Mesendoderm (in vitro differentiated cells): Measurements from ENCODE around the gene ZNF778.
"Not testable (repeated sequence)": the region's sequence is repeated elsewhere in the genome, so short reads cannot be mapped to it uniquely, and the experiment has no call there.

Experiments used
- DNase-seq: peaks from one replicate; pipeline ENCODE4 v3.0.0; 2013
- H2AK5ac ChIP-seq: 2 replicates; pipeline ENCODE4 v1.6.1; 2013; ENCODE audit warnings: low read length, inconsistent platforms
- H2BK120ac ChIP-seq: 2 replicates; pipeline ENCODE4 v1.6.1; 2013; ENCODE audit warnings: low read depth, mild to moderate bottlenecking, low read length, moderate library complexity, mixed read lengths
- H2BK15ac ChIP-seq: replicated peaks from 2 replicates; pipeline ENCODE4 v1.6.1; 2013; ENCODE audit warnings: low read depth, mild to moderate bottlenecking, moderate library complexity
- H2BK5ac ChIP-seq: 2 replicates; pipeline ENCODE4 v1.6.1; 2013; ENCODE audit warnings: low read length, inconsistent platforms
- H3K18ac ChIP-seq: 2 replicates; pipeline ENCODE4 v1.6.1; 2013; ENCODE audit warnings: mild to moderate bottlenecking, low read length, mixed read lengths
- H3K23ac ChIP-seq: one replicate; pipeline ENCODE4 v1.6.1; 2013; ENCODE audit warnings: low read length
- H3K27ac ChIP-seq: 2 replicates; pipeline ENCODE4 v1.5.1; 2013; ENCODE audit warnings: low read depth, mild to moderate bottlenecking, inconsistent platforms, low read length, moderate library complexity
- H3K27me3 ChIP-seq: 2 replicates; pipeline ENCODE4 v1.6.1; 2013; ENCODE audit warnings: low read length, control low read depth, mild to moderate bottlenecking, inconsistent platforms; ENCODE audit not compliant: insufficient read depth, poor library complexity
- H3K36me3 ChIP-seq: 2 replicates; pipeline ENCODE4 v1.6.1; 2013; ENCODE audit warnings: low read length, inconsistent platforms; ENCODE audit not compliant: control insufficient read depth, insufficient read depth
- H3K4ac ChIP-seq: one replicate; pipeline ENCODE4 v1.6.1; 2013; ENCODE audit warnings: low read depth, mild to moderate bottlenecking, low read length, moderate library complexity
- H3K4me1 ChIP-seq: 2 replicates; pipeline ENCODE4 v1.6.1; 2013; ENCODE audit warnings: low read depth, low read length, inconsistent platforms; ENCODE audit not compliant: control insufficient read depth
- H3K4me2 ChIP-seq: 2 replicates; pipeline ENCODE4 v1.6.1; 2013; ENCODE audit warnings: low read length
- H3K4me3 ChIP-seq: 2 replicates; pipeline ENCODE4 v1.5.1; 2013; ENCODE audit warnings: mild to moderate bottlenecking, low read length
- H3K56ac ChIP-seq: one replicate; pipeline ENCODE4 v1.6.1; 2013; ENCODE audit warnings: low read length
- H3K79me1 ChIP-seq: 2 replicates; pipeline ENCODE4 v1.6.1; 2013; ENCODE audit warnings: low read length, inconsistent platforms
- H3K79me2 ChIP-seq: 2 replicates; pipeline ENCODE4 v1.6.1; 2013; ENCODE audit warnings: mild to moderate bottlenecking, low read length; ENCODE audit not compliant: control insufficient read depth, insufficient read depth
- H3K9ac ChIP-seq: 2 replicates; pipeline ENCODE4 v1.6.1; 2013; ENCODE audit warnings: low read length, inconsistent platforms
- H4K5ac ChIP-seq: one replicate; pipeline ENCODE4 v1.6.1; 2013; ENCODE audit warnings: low read length
- H4K8ac ChIP-seq: one replicate; pipeline ENCODE4 v1.6.1; 2013; ENCODE audit warnings: low read depth, mild to moderate bottlenecking, control low read depth, low read length, moderate library complexity
- WGBS: extraction: QIAGEN DNeasy Blood & Tissue Kit; methylation state at CpG from one replicate; pipeline ENCODE4 v1.1.7; 2013; ENCODE audit warnings: low lambda C conversion rate, missing lambda C conversion rate; ENCODE audit not compliant: insufficient coverage; ENCODE audit errors: extremely low coverage; 5-methylcytosine and 5-hydroxymethylcytosine counted together

The ZNF778 gene

GRCh38 chr16:89264800-89265550 is 47.5 kb downstream of the ZNF778 start:
- Histone ChIP-seq H3K23ac (no peak overlapping the region), H3K4me1 (no peaks in the 10 kb centered on the region), H3K56ac (no peak overlapping the region), H2BK120ac (no peak overlapping the region), H2BK15ac (no peak overlapping the region), H3K9ac (no peak overlapping the region), H4K8ac (no peak overlapping the region), H3K27me3 (no peaks in the 10 kb centered on the region), H3K4ac (no peak overlapping the region), H3K27ac (no peak overlapping the region), H3K79me1 (no peaks in the 10 kb centered on the region), H2BK5ac (no peak overlapping the region), H2AK5ac (no peak overlapping the region), H3K79me2 (no peaks in the 10 kb centered on the region), H3K4me2 (no peak overlapping the region), H3K36me3 (peaks cover 5% of the 10 kb centered on the region), H3K18ac (no peak overlapping the region), H4K5ac (no peak overlapping the region), H3K4me3 (no peak overlapping the region)
- DNase-seq = no peak
- WGBS = no CpG with 5 or more reads among the region's 19 CpGs

GRCh38 chr16:89265647-89266046 is 48.1 kb downstream of the ZNF778 start:
- DNase-seq = no peak
- Histone ChIP-seq H3K27ac (no peak overlapping the region), H3K4me1 (no peaks in the 10 kb centered on the region), H2BK5ac (no peak overlapping the region), H3K56ac (no peak overlapping the region), H4K8ac (no peak overlapping the region), H3K79me2 (no peaks in the 10 kb centered on the region), H3K27me3 (no peaks in the 10 kb centered on the region), H3K9ac (no peak overlapping the region), H3K23ac (no peak overlapping the region), H2AK5ac (no peak overlapping the region), H3K4ac (no peak overlapping the region), H2BK120ac (no peak overlapping the region), H3K18ac (no peak overlapping the region), H3K4me2 (no peak overlapping the region), H2BK15ac (no peak overlapping the region), H4K5ac (no peak overlapping the region), H3K79me1 (no peaks in the 10 kb centered on the region), H3K36me3 (peaks cover 10% of the 10 kb centered on the region), H3K4me3 (no peak overlapping the region)
- WGBS = no CpG with 5 or more reads among the region's 21 CpGs

GRCh38 chr16:89266521-89267134 is 49.1 kb downstream of the ZNF778 start:
- Histone ChIP-seq H3K27ac (no peak overlapping the region), H4K5ac (no peak overlapping the region), H2AK5ac (no peak overlapping the region), H3K18ac (no peak overlapping the region), H2BK120ac (no peak overlapping the region), H3K4me1 (no peaks in the 10 kb centered on the region), H3K36me3 (peaks cover 10% of the 10 kb centered on the region), H2BK15ac (no peak overlapping the region), H3K4ac (no peak overlapping the region), H3K27me3 (no peaks in the 10 kb centered on the region), H3K56ac (no peak overlapping the region), H4K8ac (no peak overlapping the region), H3K4me2 (no peak overlapping the region), H3K79me2 (no peaks in the 10 kb centered on the region), H3K9ac (no peak overlapping the region), H2BK5ac (no peak overlapping the region), H3K79me1 (no peaks in the 10 kb centered on the region), H3K23ac (no peak overlapping the region), H3K4me3 (no peak overlapping the region)
- WGBS = no CpG with 5 or more reads among the region's 17 CpGs
- DNase-seq = no peak

GRCh38 chr16:89267746-89268145 is 50.2 kb downstream of the ZNF778 start:
- H2BK120ac ChIP-seq, H3K56ac ChIP-seq, H3K18ac ChIP-seq, H2BK15ac ChIP-seq, H3K9ac ChIP-seq, H4K5ac ChIP-seq, DNase-seq, H4K8ac ChIP-seq, H2BK5ac ChIP-seq, H3K27ac ChIP-seq, H3K4me1 ChIP-seq, H3K79me1 ChIP-seq, H3K4me3 ChIP-seq, H3K36me3 ChIP-seq, H2AK5ac ChIP-seq, H3K4me2 ChIP-seq, H3K27me3 ChIP-seq, H3K4ac ChIP-seq, H3K23ac ChIP-seq, H3K79me2 ChIP-seq: not testable (repeated sequence)
- no CpG with 5 or more reads among the region's 15 CpGs for WGBS

GRCh38 chr16:89268585-89268984 is 51.1 kb downstream of the ZNF778 start:
- peaks cover 12% of the 10 kb centered on the region for H3K36me3 ChIP-seq

More at GRCh38 chr16:89268585-89268984, 51.1 kb downstream of the ZNF778 start:
- Histone ChIP-seq H3K4me2 (no peak overlapping the region), H3K4me3 (no peak overlapping the region), H2AK5ac (no peak overlapping the region), H3K9ac (no peak overlapping the region), H3K18ac (no peak overlapping the region), H2BK15ac (no peak overlapping the region), H3K4ac (no peak overlapping the region), H3K79me1 (no peaks in the 10 kb centered on the region), H3K56ac (no peak overlapping the region), H3K4me1 (no peaks in the 10 kb centered on the region), H4K8ac (no peak overlapping the region), H3K27ac (no peak overlapping the region), H2BK5ac (no peak overlapping the region), H4K5ac (no peak overlapping the region), H3K79me2 (no peaks in the 10 kb centered on the region), H2BK120ac (no peak overlapping the region), H3K23ac (no peak overlapping the region), H3K27me3 (no peaks in the 10 kb centered on the region)
- DNase-seq = no peak
- WGBS = no CpG with 5 or more reads among the region's 19 CpGs
